Endothelial cell of umbilical vein (primary cell): ENCODE data around the gene ULBP2.

ENCODE experiments used
- CTCF ChIP-seq, 2 donors: IDR thresholded peaks; 1 replicate in 1 of 2; 2 replicates in 1 of 2; pipeline ENCODE4 v1.5.1; 2011; ENCODE audit warnings: low read length in 2 of 2, mild to moderate bottlenecking in 2 of 2, moderate library complexity in 2 of 2, control low read depth in 1 of 2, inconsistent platforms in 1 of 2, low read depth in 1 of 2; ENCODE audit not compliant: insufficient read depth in 1 of 2; ENCODE audit errors: extremely low read depth in 1 of 2
- JUN ChIP-seq: IDR thresholded peaks from 2 replicates; pipeline ENCODE4 v1.6.1; 2011; ENCODE audit warnings: borderline replicate concordance, low read depth; ENCODE audit not compliant: insufficient read length, insufficient read depth
- POLR2A ChIP-seq: IDR thresholded peaks from 2 replicates; pipeline ENCODE4 v1.6.1; 2012; ENCODE audit warnings: low read depth, mild to moderate bottlenecking, control low read depth, low read length
- POLR2AphosphoS5 ChIP-seq: IDR thresholded peaks from 2 replicates; pipeline ENCODE4 v1.6.1; 2012; ENCODE audit warnings: low read depth, mild to moderate bottlenecking, control low read depth, low read length, moderate library complexity; ENCODE audit not compliant: insufficient read depth
- TF ChIP-seq, protein P1 (sequence below): IDR thresholded peaks from 2 replicates; pipeline ENCODE4 v1.6.1; 2011; ENCODE audit not compliant: insufficient read depth, insufficient read length

- TF ChIP-seq CTCF (IDR thresholded peaks at IDR 0.05; ENCODE audit: extremely low read depth in 1 of 2, insufficient read depth in 1 of 2, low read depth in 1 of 2, low read length in 2 of 2) (no peak), POLR2A (no peak), POLR2AphosphoS5 (no peak), JUN (no peak)
- TF ChIP-seq, protein P1, sequence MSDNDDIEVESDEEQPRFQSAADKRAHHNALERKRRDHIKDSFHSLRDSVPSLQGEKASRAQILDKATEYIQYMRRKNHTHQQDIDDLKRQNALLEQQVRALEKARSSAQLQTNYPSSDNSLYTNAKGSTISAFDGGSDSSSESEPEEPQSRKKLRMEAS: no peak
These were observed 42.3 kb upstream of the ULBP2 start for GRCh38 chr6:149899486-149899885.
